Activated CD4-positive, alpha-beta T cell treated with anti-CD3 and anti-CD28 coated beads, Interleukin-2, amount 50 U/mL, for 48 hours (primary cell): ENCODE data around the gene AMBRA1.
A peak's percentile ranks its signal among the peaks of the same experiment; 100 is the strongest.

Experiments used
- DNase-seq, 2 experiments: peaks; one replicate each; pipeline ENCODE4 v3.0.0-alpha.2; 2020

Gene AMBRA1

DNA sequence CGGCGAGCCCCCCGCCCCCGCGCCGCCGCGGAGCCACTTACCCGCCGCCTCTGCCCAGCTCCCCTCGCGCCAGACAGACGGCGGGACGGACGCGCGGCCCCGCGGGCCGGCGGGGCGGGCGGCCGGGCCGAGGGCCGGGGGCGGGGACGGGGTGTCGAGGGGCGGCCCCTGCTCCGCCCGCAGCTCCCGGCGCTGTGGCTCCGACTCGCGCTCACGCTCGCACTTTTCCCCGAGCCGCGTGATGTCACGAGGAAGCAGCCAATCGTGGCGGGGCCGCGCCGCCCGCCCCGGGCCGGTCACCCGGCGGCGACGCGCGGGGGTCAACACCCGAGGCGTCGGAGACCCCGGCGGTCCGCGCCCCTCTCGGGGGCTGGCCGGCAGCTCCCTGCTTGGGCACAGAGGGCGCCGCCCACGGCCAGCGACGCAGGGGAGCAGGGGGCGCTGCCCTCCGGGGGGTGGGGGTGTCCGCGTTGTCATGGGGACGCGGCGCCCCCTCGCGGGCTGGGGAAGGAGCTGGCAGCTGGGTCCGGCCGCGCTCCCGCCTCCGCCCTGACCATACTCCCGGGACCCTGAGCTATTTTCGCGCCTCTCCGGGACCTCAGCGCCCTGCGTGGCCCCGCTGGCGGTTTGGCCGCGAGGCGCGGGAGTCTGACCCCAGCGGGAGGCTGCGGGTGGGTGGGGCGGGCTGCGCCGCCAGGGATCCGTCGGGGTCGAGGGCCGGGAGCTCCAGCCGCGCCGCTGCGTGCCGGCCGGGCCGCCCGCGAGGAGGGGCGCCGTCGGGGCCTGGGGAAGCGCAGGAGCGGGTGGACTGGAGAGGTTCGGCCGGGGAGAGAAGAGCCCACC is 202.0 kb downstream of the AMBRA1 start, which contains the start of gene CHRM4:
TSS of gene CHRM4 (minus strand) at position 199 of the 843 bp plus-strand sequence. CDS start 5,219 bp downstream, outside the sequence.
- DNase-seq = peak in 1 of 2 experiments; percentile 55

DNA sequence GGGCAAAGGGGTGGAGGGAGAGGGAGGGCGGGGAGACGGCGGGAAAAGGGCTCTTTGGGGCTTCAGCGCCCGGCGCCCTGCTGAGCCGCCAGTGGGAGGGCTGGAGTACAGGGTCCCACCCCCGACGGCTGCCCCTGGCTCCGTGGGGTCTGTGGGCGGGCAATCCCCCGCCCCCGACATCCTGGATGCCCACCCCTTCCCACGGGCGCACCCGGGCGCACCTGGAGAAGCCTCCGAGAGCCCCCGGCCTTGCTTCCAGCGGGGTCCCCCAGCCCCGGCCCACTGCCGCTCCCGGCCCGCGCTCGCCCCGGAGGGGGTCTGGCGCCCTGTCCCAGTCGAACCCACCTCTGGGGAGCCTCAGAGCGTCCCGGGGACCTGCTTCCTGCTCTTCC is 202.6 kb downstream of the AMBRA1 start:
- DNase-seq = no peak

DNA sequence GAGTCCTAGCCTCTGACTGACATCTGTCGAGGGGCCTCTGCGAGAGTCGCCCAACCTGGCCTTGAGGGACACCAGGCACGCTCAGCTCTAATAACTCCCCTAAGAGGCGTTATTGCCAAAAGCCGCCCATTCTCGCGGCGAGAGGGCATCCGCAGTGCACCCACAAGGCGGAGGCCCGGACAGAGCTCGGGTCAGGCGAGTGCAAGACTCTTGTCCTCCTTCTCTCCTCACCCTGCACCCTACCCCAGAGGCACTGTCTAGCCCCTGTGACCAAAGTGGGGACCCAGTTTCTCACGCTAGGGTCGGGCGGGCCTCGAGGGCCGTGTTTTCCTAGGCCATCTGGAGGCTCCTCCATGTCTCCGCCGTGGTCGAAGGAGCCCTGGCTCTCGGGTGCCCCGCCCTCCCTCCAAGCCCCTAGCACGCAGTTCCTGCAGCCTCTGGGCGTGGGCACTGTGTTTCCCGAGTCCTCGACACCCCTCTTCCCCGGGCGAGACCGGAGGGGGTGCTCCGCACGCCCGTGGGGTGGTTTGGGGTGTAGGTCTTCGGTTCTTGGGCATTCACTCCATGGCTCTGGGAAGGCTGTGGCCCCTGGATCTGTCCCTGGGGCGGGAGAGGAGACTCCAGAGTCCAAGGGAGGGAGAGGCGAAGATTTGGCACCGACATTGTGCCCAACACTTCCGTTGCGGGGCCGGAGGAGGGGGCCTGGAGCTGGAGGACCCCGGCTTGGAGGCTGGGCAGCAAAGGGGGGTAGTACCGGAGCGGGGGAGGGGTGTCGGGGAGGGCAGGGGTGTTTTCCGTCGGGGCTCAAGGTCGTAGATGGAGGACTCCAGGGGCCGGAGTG is 203.3 kb downstream of the AMBRA1 start:
- DNase-seq = no peak

DNA sequence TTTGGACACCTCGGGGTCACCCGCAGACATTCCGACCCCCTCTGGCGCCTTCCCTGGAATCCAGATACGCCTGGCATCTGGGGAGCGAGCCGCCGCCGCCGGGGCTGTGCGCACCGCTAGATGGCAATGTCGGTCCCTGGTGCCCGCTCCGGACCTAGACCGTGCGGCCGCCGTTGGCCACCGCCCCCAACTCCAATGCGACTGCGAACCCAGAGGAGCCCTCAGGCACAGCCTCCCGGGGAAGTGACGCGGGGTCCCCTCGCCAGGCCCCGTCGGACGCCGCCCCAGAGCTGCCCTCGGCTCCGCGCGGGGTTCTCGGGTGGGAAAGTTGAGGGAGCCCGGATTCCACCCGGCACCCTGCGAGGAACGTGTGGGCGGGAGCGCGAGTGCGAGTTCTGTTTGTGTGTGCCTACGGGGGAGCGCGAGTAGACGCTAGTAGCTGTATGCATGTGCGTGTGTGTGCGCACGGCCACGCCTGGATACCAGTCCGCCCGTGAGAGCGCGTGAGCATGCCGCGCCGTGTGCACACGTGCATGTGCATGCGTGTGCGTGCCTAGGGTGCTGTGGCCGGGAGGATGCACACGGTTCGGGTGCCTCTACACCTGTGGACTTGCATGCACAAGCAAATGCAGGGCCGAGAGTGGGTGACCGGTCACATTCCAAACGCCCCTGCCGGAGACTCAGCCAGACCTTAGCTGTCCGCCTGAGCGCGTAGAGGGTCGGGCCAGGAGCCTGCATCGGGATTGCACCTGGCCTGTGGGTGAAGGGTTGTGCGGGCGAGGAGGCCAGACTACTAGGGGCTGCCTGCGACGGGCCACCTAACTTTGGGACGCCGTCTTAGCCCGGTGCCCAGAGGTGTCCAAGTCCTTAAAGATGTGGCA is 204.1 kb downstream of the AMBRA1 start:
- DNase-seq = peak; percentile 73 to 79

DNA sequence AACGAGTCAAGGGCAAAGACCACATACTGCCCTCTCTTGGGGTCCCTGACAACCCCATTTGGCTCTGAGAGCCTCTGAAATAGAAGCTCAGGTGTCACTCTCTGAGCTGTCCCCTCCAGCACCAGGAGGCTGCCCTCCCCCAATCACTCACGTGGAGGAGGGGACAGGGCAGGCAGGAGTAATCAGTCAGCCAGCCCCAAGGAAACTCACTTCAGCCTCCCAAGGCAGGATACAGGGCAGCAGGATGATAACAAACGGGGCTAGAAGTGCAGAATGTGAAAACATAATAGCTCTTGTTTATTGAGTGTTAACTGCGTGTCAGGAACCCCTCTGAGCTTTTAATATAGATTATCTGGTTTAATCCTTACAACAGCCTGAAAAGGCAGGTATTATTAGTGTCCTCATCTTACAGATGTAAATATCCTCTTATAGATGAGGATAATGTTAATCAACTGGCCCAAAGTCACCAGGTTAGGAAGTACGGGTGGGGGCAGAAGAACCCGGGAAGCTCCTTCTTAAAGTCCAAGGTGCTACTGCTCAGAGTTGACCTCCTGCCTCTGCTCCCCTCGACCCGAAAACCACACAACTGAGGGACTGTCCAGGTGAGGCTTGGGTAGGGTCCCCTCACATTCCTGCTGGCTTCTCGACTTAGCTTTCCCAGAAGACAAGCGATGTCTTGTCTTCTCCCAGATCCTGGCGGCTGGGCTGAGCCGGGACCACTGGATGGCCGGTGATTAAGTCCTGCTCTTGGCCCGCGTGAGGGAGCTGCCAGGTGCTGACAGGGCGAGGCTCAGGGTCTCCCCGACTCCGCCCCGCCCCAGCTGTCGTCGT is 205.0 kb downstream of the AMBRA1 start:
- DNase-seq = no peak

DNA sequence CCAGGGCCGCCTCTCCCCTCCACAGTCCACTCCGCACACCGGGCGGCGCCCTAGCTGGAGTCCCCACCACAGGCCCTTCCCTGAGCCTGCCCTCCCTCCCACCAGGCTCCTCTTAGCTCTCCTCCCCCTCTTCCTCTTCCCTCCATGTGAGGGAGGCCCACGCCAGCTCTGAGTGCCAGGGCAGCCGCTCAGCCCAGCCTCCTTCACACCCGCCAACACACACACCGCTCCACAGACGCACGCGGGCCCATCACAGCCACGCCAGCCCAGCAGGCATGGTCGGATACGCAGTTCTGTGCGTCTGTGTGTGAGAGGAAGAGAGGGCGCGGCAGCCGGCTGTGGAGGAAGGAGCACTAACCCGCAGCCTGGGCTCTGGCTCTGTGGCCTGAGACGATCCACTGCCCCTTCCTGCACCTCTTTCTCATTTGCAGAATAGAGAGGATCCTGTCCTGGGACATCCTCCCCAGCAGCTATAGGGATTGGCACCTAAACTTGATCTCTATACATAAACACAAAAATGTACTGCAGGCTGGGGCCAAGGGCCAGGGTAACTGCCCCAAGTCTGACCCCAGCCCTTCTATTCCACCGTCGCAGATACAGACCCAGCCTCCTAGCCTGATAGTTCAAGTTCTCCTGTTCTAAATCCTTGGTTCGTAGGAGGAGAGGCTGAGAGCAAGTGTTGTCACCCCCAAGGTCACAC is 205.8 kb downstream of the AMBRA1 start:
- no peak for DNase-seq

DNA sequence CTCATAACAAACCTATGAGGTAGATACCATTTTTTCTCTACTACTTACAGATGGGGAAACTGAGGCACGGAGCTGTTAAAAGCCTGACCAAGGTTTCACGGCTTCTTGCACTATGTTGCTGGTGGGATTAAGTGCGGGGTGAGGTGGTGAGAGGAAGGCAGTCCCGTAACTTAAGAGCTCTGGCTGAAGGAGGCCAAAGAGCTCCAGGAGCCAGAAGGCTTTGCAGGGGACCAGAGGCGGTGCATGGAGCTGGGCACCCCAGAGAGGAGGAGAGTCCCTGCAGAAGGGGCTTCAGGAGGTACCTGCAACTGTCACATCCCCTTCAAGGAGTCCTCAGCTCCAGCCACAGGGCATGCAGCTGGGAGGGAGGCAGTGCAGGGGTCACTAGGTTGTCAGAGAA is 206.4 kb downstream of the AMBRA1 start:
- DNase-seq = no peak

DNA sequence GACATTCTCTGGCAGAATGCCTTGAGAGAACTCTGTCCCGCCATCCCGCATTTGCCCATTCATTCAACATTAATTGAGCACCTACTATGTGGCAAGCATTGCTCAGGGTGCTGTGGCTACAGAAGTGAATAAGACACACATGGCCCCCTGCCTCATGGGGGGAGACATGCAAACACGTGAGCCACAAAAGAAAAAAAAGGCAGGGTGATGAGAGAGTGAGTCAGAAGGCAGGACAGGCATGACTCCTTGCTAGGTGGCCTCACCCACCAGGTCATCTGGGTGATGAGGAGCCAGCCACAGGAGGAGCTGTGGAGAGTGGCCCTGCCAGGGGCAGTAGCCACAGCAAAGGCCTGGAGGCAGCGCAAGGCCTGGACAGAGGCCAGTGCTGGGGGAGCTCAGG is 207.1 kb downstream of the AMBRA1 start:
- no peak for DNase-seq

DNA sequence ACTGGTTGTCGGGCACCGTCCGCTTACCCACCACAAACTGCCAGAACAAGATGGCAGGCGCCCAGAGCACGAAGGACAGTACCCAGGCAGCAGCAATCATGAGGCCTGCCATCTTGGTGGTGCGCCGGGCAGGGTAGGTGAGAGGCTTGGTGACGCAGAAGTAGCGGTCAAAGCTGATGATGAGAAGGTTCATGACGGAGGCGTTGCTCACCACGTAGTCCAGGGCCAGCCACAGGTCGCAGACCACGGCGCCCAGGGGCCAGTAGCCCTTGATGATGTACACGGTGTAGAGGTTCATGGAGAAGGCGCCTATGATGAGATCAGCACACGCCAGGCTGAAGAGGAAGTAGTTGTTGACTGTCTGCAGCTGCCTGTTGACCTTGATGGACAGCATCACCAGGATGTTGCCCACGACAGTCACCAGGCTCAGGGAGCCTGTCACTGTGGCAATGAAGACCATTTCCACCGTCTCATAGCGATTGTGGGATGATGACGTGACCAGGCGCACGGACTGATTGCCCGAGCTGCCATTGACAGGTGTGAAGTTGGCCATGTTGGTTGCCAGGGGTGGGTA is 207.7 kb downstream of the AMBRA1 start:
- no peak for DNase-seq

DNA sequence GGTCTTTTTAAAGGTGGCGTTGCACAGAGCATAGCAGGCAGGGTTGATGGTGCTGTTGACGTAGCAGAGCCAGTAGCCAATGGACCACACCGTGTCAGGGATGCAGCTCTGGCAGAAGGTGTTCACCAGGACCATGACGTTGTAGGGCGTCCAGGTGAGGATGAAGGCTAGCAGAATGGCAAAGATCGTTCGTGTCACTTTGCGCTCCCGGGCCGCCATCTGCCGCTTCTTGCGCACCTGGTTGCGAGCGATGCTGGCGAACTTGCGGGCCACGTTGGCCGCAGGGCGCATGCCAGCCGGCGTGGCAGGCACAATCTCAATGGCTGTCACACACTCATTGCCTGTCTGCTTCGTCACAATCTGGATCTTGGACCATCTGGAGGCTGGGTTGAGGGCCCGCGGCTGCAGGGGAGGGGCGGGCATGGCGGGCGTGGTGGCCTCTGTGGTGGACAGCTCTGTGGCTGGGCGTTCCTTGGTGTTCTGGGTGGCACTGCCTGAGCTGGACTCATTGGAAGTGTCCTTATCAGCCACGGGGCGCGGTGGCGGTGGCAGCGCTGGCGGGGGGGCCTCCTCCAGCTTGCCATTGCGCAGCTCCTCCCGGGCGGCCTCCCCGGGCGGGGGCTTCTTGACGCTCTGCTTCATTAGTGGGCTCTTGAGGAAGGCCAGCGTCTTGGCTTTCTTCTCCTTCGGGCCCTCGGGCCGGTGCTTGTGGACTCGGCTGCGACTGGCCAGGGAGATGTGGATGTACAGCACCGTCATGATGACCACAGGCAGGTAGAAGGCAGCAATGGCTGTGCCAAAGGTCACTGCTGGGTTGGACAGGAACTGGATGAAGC is 208.4 kb downstream of the AMBRA1 start:
- no peak for DNase-seq

DNA sequence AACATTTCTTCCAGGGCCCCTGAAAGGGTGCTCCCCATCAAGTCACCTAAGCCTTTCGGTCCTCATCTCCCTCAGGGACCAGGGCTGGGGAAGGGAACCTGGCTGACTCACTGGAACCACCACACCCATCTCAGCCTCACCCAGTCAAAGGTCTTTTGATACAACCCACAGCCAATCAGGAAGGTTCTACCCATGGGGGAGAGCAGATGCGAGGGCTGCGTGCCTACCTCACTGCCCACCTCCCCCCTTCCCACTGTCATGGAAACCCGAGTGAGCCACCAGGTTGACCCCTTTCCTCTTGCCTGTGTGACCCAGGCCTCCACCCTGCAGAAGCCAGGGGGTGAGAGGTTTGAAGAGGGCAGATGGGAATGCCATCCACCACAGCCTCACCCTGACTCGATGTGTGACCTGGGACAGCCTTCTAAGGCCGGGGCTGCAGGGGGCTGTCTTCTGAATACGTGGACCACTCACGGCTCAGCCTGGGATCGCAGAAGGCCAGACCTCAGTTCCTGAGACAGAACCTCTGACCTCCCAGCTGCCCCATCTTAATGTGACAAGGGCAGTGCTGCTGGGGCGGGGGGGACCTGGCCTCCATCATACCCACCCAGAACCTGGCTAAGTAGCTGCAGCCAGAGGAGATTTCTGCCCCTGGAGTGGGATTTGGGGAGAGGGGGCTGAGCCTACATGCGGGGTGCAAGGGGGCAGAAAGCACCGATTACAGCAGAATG is 209.7 kb downstream of the AMBRA1 start:
- no peak for DNase-seq

DNA sequence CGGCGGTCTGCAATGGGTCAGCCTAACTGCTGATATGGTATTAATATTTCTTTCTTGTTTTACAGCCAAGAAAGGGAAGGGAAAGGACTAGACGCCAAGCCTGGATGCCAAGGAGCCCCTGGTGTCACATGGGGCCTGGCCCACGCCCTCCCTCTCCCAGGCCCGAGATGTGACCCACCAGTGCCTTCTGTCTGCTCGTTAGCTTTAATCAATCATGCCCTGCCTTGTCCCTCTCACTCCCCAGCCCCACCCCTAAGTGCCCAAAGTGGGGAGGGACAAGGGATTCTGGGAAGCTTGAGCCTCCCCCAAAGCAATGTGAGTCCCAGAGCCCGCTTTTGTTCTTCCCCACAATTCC is 210.4 kb downstream of the AMBRA1 start:
- no peak for DNase-seq

DNA sequence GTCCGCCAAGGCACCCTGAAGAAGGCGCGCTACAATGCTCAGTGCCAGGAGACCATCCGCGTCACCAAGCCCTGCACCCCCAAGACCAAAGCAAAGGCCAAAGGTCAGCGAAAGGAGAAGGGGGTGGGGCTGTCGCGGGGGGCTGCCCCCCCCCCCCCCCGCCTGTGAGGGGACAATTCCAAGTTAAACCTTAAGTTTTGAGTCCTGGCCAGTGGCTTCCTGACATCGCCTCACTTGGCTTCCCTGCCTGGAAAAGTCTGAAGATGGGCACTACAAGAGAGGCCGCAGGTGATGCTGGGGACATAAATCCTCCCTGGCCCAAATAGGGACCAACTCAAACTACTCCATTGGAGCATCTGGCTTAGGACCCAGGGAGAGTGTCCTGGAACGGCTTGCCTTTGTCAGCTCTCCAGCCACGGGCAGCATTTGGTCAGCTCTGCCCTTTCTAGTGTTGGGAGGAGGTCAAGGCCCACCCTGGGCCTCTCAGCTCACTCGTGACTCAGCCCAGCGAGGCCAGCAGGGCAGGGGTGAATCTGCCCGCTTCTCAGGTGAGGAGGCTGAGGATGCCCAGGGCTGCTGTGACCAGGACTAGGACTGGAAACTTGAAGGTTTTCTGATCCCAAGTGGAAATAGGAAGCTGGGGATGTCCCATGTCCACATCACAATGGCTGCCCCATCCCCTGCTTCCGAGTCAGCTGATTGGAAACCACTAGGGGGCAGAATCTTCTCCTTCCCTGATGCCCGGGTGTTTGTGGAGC is 211.0 kb downstream of the AMBRA1 start:
- DNase-seq = no peak

DNA sequence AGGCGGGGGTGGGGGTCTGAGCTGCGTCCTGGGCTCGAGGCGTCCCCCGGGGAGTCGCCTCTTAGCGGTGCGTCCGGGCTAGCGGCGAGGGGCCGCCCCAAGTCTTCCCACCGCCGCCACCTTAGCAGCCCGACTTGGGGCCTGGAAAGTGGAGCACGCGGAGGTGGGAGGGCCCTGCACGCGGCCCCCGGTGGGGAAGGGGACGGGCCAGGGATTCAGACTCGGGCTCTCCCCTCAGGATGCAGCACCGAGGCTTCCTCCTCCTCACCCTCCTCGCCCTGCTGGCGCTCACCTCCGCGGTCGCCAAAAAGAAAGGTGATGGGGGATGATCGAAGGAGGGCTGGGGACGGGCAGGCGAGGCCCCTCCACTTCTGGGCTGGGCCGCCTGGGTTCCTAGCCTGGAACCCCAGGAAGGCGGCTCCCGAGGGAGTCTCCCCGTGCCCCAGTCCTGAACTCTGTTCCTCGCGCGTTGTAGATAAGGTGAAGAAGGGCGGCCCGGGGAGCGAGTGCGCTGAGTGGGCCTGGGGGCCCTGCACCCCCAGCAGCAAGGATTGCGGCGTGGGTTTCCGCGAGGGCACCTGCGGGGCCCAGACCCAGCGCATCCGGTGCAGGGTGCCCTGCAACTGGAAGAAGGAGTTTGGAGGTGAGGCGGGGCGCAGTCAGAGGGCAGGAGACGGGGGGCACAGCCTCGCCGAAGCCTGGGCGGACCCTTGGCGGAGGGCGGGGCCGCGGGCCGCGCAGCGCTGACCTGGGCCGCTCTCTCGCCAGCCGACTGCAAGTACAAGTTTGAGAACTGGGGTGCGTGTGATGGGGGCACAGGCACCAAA is 211.8 kb downstream of the AMBRA1 start:
- DNase-seq = peak in 1 of 2 experiments; percentile 36

DNA sequence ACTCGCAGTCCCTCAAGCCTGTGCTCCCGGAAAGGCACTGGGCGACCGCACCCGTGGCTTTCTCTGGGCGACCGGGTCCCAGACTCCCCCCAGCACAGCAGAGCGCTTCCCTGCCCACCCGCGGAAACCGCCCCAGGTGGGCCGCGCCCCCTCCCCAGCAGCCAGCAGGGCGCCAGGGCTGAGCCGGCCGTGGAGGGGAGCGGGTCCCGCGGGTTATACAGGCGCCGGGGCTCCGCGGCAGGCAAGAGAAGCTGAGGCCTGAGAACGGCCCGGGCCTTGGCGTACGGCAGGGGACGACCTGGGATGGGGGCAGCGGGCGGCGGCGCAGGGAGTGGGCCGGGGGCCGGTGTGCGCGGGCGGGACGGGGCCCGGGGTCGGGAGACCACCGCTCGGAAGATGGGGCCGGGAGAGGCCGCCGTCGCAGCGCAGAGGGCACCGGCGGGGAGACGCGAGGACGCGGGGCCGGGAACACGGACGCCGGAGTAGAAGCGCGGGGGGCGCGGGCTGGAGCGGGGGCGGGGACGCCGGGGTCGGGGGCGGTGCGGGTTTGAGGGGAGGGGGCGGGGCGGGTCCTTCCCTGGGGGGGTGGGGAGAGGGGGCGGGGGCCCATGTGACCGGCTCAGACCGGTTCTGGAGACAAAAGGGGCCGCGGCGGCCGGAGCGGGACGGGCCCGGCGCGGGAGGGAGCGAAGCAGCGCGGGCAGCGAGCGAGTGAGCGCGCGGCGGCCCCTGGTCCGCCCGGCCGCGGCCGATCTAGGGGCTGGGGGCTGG is 212.6 kb downstream of the AMBRA1 start, which contains the start of gene MDK:
TSS of gene MDK (plus strand) at position 622 of the 771 bp plus-strand sequence. CDS start 389 bp downstream, outside the sequence.
- DNase-seq = peak in 1 of 2 experiments; percentile 31

DNA sequence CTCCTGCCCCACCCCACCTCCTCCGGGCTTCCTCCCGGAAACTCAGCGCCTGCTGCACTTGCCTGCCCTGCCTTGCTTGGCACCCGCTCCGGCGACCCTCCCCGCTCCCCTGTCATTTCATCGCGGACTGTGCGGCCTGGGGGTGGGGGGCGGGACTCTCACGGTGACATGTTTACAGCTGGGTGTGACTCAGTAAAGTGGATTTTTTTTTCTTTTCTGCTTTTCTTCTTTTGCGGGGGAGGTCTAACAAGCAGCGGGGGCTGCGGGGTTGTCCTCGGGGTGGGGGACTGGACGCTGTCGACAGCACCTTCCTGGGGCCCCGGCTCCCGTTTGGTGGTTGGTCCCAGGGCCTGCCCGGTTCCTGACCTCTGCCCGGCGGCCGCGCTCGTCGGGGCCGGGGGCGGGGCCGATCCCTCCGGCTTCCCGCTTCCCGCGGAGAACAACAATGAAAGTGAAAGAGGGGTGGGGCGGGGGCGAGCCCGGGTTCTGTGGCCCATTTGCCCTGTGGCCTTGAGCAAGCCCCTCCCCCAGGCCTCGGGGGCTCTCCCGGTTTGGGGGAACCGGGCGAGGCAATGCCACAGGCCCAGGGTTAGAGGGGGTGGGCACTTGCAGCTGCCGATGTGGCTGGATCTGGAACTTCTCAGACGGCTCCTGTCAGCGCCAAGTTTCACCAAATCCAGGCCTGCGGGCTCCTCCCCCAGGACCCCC is 213.3 kb downstream of the AMBRA1 start:
- peak; percentile 78 to 85 for DNase-seq
